NCI-H526 treated with DMSO at 0.1 percent for 48 hours (cell line): ENCODE measurements around the gene SH3BP2.
"Not testable (repeated sequence)": the region's sequence is repeated elsewhere in the genome, so short reads cannot be mapped to it uniquely, and the experiment has no call there.

Source experiments
- DNase-seq: peaks from one replicate; lab custom pipeline; 2025; lab: John Stamatoyannopoulos, UW

SH3BP2 gene

GRCh38 chr4:2762486-2763370 is 30.2 kb upstream of the SH3BP2 start:
- not testable (repeated sequence) for DNase-seq

GRCh38 chr4:2763511-2763967 is 29.3 kb upstream of the SH3BP2 start:
- DNase-seq = no peak

- no peak for DNase-seq
These were observed 26.9 kb upstream of the SH3BP2 start for GRCh38 chr4:2765832-2766526.

- DNase-seq = no peak
These were observed 25.7 kb upstream of the SH3BP2 start for GRCh38 chr4:2767046-2767704.

GRCh38 chr4:2767705-2768074 is 25.2 kb upstream of the SH3BP2 start:
- DNase-seq = no peak

GRCh38 chr4:2768124-2768523 is 24.8 kb upstream of the SH3BP2 start:
- DNase-seq = no peak

- DNase-seq = no peak
These were observed 24.0 kb upstream of the SH3BP2 start for GRCh38 chr4:2768921-2769336.

GRCh38 chr4:2771264-2771663 is 21.6 kb upstream of the SH3BP2 start:
- no peak for DNase-seq

GRCh38 chr4:2780643-2781042 is 12.2 kb upstream of the SH3BP2 start:
- DNase-seq = not testable (repeated sequence)

GRCh38 chr4:2781911-2782310 is 11.0 kb upstream of the SH3BP2 start:
- DNase-seq = no peak

GRCh38 chr4:2783790-2784189 is 9.1 kb upstream of the SH3BP2 start:
- no peak for DNase-seq

GRCh38 chr4:2785613-2786012 is 7.3 kb upstream of the SH3BP2 start:
- no peak for DNase-seq

GRCh38 chr4:2786152-2786671 is 6.7 kb upstream of the SH3BP2 start:
- no peak for DNase-seq

GRCh38 chr4:2786794-2787229 is 6.1 kb upstream of the SH3BP2 start:
- DNase-seq = no peak

- DNase-seq = no peak
These were observed 5.4 kb upstream of the SH3BP2 start for GRCh38 chr4:2787230-2788100.

- DNase-seq = no peak
These were observed 4.8 kb upstream of the SH3BP2 start for GRCh38 chr4:2788101-2788500.

- DNase-seq = no peak
These were observed 4.3 kb upstream of the SH3BP2 start for GRCh38 chr4:2788532-2789103.

- no peak for DNase-seq
These were observed 3.5 kb upstream of the SH3BP2 start for GRCh38 chr4:2789351-2789750.

GRCh38 chr4:2789793-2790582 is 2.9 kb upstream of the SH3BP2 start:
- DNase-seq = no peak
